H54 (cell line): Measurements from ENCODE around the gene MPV17L2.

Experiments
- DNase-seq: peaks from one replicate; pipeline ENCODE4 v3.0.0; 2011; ENCODE audit warnings: low spot score, mixed read lengths; ENCODE audit not compliant: insufficient read length
- FAIRE-seq: peaks from 3 replicates; lab custom pipeline; 2011; peaks lifted over from hg19 to GRCh38; lab: Jason Lieb, UNC
- POLR2A ChIP-seq: IDR thresholded peaks from 2 replicates; pipeline ENCODE4 v1.6.1; 2011; ENCODE audit warnings: low read depth, mild to moderate bottlenecking, low read length

MPV17L2 gene

DNA sequence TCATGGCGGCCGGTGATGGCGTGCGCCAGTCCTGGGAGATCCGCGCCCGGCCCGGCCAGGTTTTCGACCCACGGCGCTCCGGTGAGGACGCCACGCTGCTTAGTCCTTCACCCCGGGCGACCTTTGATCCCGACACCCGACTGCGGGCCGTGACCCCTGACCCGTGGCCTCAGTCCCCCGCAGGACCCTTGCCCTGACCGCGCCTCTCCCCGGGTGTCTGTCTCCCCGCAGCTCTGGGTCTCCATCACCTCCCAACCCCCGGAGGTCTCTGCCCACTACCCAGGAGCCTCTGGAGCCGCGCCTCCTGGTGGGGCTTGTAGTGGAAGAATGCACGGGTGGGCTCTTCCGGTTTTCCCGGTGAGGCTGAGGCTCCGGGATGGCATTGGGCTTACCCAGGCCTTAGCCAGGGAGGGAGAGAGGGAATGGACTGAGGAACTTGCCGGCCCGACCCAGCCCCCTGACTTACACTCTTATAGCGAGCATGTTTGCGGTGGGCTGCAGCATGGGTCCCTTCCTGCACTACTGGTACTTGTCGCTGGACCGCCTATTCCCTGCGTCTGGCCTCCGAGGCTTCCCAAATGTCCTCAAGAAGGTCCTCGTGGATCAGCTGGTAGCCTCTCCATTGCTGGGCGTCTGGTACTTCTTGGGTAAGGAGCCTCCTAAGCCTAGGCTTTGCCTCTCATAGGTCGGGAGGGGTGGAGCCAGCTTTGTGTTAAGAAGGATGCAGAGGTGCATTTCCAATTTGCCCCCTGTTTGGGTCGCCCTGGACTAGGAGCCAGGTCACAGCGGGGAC lies 566 bp downstream of the MPV17L2 start:
- no peak for FAIRE-seq
- no peak for DNase-seq
- TF ChIP-seq POLR2A = no peak

DNA sequence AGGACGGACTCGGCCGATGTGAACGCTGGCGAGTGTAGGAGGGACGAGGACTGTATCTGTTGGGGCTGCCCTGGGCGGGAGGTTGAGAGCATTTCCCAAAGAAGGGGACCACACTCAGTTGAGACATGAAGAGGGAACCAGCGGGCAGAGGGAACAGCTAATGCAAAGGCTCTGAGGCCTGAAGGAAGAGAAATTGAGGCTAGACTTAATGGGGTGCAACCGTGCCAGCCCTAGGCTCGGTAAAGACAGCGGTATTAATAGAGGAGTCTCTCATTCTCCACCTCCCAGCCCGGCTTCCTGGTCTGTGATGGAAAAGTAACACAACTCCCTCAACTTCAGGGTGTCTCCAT lies 1.1 kb downstream of the MPV17L2 start:
- no peak for FAIRE-seq
- no peak for TF ChIP-seq POLR2A
- no peak for DNase-seq

DNA sequence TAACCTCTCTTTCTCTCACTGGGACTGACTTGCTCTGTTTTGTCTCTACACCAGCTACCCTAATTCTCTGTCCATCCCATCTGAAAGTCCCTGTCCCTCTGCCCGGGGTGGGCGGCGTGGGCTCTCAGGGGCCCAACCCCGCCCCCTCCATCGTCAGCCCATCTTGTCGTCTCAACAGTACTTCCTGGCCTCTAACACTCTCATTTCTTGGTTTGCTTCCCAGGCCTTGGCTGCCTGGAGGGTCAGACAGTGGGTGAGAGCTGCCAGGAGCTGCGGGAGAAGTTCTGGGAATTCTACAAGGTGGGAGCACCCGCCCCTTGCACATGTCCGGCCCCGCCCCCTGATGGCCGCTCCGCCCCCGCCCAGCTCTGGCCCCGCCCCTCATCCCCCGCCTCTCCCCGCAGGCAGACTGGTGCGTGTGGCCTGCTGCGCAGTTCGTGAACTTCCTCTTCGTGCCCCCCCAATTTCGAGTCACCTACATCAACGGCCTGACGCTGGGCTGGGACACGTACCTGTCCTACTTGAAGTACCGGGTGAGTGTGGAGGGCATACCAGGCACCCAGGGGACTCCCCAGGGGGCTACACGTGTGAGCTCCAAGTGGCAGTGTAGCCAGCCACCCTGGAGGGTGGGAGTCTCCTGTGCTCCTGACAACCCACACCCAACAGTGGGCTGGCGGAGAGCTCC lies 1.7 kb downstream of the MPV17L2 start:
- no peak for FAIRE-seq
- DNase-seq = no peak
- TF ChIP-seq POLR2A = no peak

DNA sequence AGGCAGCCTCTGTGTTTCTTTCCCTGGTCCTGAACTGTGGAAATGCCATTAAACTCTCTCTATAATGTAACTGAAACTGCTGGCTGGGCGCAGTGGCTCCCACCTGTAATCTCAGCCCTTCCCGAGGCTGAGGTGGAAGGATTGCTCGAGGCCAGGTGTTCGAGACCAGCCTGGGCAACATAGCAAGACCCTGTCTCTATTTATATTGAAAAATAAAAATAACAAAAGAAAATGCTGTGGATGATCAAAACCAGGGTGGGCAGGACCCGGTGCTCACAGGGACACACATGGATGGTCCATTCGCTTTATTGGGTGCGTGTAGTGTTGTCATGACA lies 3.5 kb downstream of the MPV17L2 start:
- DNase-seq (no peak), FAIRE-seq (no peak)
- TF ChIP-seq POLR2A = no peak

DNA sequence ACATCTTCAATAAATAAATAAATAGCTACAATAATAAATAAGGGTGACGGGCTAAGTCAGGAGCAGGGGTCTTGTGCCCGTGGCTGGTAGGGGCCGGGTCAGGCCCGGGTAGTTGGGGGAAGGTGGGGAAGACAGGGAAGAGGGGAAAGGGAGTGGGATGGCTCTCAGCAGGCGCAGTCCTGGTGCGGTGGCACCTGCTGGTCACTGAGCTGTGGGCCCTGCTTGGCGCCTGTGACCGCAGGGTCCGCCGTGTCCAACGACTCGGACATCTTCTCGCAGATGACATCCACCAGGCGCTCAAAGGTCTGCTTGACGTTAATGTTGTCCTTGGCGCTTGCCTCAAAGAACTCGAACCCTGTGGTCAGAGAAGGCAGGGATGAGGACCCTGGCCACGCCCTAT lies 4.3 kb downstream of the MPV17L2 start:
- FAIRE-seq = no peak
- no peak for TF ChIP-seq POLR2A
- DNase-seq = no peak

DNA sequence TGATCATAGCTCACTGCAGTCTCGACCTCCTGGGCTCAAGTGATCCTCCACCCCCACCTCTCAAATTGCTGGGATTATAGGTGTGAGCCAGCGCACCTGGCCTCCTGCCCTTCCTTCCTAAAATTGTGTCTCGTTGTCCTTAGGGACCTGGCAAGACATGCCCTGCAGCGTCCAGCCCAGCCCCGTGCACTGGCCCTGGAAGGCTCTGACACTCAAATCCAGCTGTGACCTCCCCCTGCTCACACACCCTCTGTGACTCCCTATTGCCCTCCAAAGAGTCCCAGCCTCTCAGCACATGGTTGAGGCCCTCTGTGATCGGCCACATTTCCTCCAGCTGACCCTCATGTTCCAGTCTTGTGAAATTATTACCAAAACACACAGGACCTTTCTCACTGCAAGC lies 4.9 kb downstream of the MPV17L2 start:
- FAIRE-seq (no peak), DNase-seq (no peak)
- TF ChIP-seq POLR2A = no peak

DNA sequence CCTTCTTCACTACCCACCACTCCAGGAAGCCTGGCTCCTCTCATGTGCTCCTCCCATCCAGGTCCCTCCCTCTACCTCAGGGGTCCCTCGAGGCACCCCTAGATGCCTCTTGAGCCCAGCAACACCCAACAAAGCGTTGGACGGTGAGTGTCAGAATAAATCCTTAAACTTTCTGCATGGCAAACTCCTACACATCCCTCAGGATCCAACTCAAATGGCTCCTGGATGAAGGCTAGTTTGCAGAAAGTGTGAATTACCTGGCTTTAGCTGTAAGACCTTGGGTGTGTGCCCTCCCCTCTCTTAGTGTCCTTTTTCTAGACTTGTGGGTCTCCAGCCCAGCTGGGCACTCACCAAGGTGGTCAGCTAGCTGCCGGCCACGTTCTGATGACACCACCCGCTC lies 5.4 kb downstream of the MPV17L2 start:
- no peak for FAIRE-seq
- no peak for TF ChIP-seq POLR2A

DNA sequence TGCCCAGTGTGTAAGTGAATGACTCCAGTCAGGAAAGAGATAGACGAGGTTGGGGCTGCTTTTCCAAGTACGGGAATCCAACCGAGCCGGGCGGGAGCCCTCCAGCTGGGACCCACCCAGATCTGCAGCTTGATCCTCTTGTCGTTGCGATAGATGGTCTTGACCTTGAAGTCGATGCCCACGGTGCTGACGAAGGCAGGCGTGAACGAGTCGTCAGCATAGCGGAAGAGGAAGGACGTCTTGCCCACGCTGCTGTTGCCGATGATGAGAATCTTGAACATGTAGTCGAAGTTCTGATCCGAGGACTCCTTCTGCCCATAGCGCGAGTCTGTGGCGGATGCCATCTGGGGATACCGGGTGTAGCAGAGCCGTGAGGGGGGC lies 9.4 kb downstream of the MPV17L2 start:
- FAIRE-seq = no peak
- TF ChIP-seq POLR2A = no peak
- no peak for DNase-seq

More for the DNA sequence above, 5.4 kb downstream of the MPV17L2 start:
- DNase-seq = no peak

DNA sequence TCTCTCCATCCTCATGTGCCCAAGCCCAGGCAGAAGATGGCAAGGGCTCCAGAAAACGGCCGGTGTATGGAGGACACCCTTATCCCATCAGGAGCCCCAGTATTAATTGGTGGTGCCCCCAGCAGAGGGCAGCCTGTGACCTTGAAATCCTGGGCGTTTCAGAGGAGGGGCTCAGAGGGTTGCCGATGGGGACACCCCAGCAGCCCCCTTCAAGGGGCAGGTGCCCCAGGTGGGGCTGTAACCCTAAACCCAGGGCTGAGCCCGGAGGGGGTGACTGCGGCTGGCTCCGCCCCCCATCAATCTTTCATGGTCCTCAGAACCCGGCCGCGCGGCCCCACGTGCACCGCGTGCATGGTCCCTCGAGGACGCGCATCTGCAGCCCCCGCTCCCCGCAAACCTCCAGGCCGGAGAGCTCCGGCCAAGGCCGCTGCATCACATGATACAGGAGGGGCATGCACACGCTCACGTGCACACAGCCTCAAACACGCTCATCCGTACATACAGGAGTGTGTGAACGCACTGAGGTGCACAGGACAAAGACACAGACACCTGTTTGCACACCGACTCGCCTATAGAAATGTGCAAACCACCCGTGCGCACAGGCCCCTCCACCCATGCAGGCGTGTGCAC lies 9.9 kb downstream of the MPV17L2 start:
- FAIRE-seq (no peak), DNase-seq (no peak)
- TF ChIP-seq POLR2A = no peak

DNA sequence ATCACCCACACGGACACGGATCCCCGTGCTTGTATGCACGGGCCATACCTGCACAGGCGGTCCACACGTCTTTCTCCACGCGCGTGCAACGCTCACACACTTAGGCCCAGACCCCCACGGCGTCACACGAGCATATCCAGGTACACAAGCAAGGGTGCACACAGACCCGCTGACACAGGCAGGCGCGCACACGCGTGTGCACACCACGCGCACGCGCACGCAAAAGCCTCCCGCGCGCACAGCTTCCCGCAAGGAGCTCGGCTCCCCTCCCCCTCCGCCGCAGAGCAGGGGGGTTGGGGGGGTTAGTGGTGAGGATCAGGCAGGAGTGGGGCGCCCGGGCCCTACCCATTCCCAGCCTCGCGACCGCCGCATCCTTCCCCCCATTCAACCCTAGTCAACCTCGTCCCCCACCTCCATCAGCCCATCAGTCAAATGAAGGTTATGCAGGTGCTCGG lies 10.4 kb downstream of the MPV17L2 start:
- no peak for TF ChIP-seq POLR2A
- no peak for DNase-seq
- no peak for FAIRE-seq

DNA sequence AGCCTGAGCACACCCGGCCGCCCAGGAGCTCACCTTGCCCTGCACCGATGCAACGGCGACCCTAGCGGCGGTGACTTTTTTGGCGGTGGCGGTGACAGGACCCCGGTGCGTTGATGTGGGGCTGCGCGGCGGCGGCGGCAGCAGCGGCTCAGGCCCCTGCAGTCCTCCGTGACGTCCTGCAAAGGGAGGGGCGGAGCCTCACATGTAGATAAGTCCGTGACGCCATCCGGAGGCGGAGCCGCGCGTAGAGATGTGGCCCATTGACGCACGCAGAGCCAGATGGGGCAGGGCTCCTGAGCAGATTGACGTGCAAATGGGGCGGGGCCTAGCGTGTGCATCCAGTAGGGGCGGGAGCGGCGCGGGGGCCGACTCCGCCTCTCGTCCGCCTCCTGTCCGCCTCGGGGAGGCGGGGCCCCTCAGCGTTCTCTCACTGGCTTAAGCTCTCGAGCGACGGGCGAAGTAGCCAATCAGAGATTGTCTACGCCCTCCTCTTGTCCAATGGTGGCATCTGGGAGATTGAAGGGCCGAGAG lies 10.9 kb downstream of the MPV17L2 start, which contains the start of gene RAB3A:
Gene RAB3A, minus strand, starts transcription at position 180 of the 531 bp plus-strand sequence. CDS start 1,302 bp downstream, outside the sequence.
- peak; percentile 95 for DNase-seq
- FAIRE-seq = peak; percentile 87
- peak; percentile 25; the same call in 1 of the 2 replicates for TF ChIP-seq POLR2A

DNA sequence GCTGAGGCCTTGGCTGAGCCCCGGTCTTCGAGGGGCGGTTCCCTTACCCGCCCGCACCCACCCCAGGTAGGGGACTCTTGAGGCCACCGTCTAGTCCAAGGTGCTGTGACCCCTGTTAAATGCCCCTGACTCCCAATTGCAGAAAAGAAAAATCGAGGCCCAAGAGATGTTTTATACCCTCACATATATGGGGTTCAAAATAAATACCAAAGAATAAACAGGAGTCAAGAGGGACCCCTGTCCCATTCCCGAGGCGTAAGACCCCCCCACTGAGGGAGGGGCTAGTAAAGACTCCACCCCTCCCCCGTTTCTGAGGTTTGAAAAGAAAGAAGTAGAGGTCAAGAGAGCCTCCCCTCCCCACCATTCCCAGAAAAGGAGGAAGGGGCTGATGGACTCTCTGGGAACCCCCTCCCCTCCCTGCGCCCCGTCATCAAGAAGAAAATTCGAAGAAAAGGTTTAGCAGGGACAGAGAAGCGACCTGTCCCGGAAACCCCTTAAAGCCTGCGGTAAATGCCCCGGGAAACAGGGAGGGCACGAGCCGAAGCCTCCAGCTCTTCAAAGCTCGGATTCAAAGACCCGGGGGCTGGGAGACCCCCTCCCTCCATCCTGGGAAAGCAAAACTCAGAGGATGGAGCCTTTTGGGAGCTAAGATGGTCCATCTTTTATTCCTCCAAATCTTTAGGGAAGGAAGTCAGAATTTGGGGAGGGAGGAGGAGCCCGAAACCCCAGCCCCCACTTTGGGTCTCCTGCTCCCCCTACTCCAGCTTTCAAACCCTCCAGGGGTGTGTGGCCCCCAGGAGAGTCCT lies 11.6 kb downstream of the MPV17L2 start:
- no peak for TF ChIP-seq POLR2A
- DNase-seq (no peak), FAIRE-seq (no peak)

DNA sequence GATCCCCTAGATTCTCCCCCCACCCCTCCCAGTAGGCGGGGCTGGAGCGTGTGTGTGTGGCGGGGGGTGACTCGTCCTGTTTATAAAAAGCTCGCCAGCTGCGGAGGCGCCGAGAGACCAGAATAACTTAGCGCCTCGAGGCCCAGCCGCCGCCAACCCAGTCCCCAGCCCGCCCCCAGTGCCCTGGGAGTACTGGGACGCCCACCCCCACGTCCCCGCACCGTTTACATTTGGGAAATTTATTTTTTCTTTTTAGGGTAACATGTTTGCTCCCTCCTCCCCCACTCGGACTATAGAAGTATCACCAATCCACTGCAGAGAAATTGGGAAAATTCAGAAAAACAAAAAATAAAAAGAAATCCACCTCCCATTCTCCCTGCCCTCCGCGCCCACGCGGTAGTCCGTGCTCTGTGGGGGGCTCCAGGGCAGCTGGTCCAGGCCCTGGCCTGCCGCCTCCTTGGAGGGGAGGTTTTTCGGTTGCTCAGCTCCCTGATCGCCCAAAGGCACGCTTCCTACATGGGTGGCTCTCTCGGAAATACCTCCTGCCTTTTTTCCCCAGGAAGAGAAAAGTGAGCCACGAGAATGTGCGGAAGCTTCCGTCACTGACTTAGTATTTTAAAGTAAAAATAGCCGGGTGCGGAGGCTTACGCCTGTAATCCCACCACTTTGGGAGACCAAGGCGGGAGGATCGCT lies 12.3 kb downstream of the MPV17L2 start:
- no peak for TF ChIP-seq POLR2A
- no peak for FAIRE-seq
- DNase-seq = peak; percentile 61
